H9 (cell line): ENCODE measurements around the gene SLC9B1. TPM values are rescaled to one million over a fixed set of nuclear protein-coding genes. Genes with fewer than 3 reads are reported as not detected.

ENCODE experiments used
- DNase-seq: peaks from one replicate; pipeline ENCODE4 v3.0.0-alpha.2; 2017
- H2AFZ ChIP-seq: one replicate; pipeline ENCODE4 v1.6.1; 2013; ENCODE audit warnings: mild to moderate bottlenecking, low read length, control low read depth, moderate library complexity
- H2AK5ac ChIP-seq: 2 replicates; pipeline ENCODE4 v1.6.1; 2013; ENCODE audit warnings: low read length, control low read depth, mixed read lengths; ENCODE audit not compliant: insufficient read length
- H2BK120ac ChIP-seq: one replicate; pipeline ENCODE4 v1.6.1; 2013; ENCODE audit warnings: low read depth, mild to moderate bottlenecking, low read length, control low read depth, inconsistent platforms; ENCODE audit not compliant: poor library complexity, severe bottlenecking
- H2BK12ac ChIP-seq: 2 replicates; pipeline ENCODE4 v1.6.1; 2013; ENCODE audit warnings: low read length, control low read depth, mixed read lengths, low read depth; ENCODE audit not compliant: insufficient read length
- H2BK15ac ChIP-seq: 2 replicates; pipeline ENCODE4 v1.6.1; 2013; ENCODE audit warnings: low read depth, low read length, control low read depth
- H2BK20ac ChIP-seq: one replicate; pipeline ENCODE4 v1.6.1; 2013; ENCODE audit warnings: low read depth, mild to moderate bottlenecking, low read length, control low read depth, inconsistent platforms; ENCODE audit not compliant: poor library complexity, severe bottlenecking
- H2BK5ac ChIP-seq: 2 replicates; pipeline ENCODE4 v1.6.1; 2013; ENCODE audit warnings: low read length, control low read depth, mixed read lengths; ENCODE audit not compliant: insufficient read length
- H3K14ac ChIP-seq: 2 replicates; pipeline ENCODE4 v1.6.1; 2013; ENCODE audit warnings: low read length, control low read depth; ENCODE audit not compliant: insufficient read depth
- H3K18ac ChIP-seq: 2 replicates; pipeline ENCODE4 v1.6.1; 2013; ENCODE audit warnings: low read depth, mild to moderate bottlenecking, mixed read lengths, low read length, control low read depth; ENCODE audit not compliant: insufficient read length
- H3K23ac ChIP-seq: 2 replicates; pipeline ENCODE4 v1.6.1; 2013; ENCODE audit warnings: low read length, control low read depth, mixed read lengths, low read depth; ENCODE audit not compliant: insufficient read length
- H3K23me2 ChIP-seq: 2 replicates; pipeline ENCODE4 v1.6.1; 2013; ENCODE audit warnings: low read depth, mild to moderate bottlenecking, mixed read lengths, low read length, control low read depth; ENCODE audit not compliant: insufficient read length, poor library complexity, severe bottlenecking
- H3K27ac ChIP-seq: 2 replicates; pipeline ENCODE4 v1.5.1; 2013; ENCODE audit warnings: low read length, control low read depth, mixed read lengths, low read depth; ENCODE audit not compliant: insufficient read length
- H3K27me3 ChIP-seq: 2 replicates; pipeline ENCODE4 v1.6.1; 2013; ENCODE audit warnings: low read length, control low read depth, inconsistent platforms; ENCODE audit not compliant: insufficient read depth
- H3K4ac ChIP-seq: 2 replicates; pipeline ENCODE4 v1.6.1; 2013; ENCODE audit warnings: low read depth, mild to moderate bottlenecking, control low read depth, inconsistent platforms, low read length, moderate library complexity
- H3K4me1 ChIP-seq: 2 replicates; pipeline ENCODE4 v1.6.1; 2013; ENCODE audit warnings: low read length, control low read depth, inconsistent platforms; ENCODE audit not compliant: insufficient read depth
- H3K4me2 ChIP-seq: 2 replicates; pipeline ENCODE4 v1.6.1; 2013; ENCODE audit warnings: low read length, control low read depth, mixed read lengths; ENCODE audit not compliant: insufficient read length, insufficient read depth
- H3K56ac ChIP-seq: 2 replicates; pipeline ENCODE4 v1.6.1; 2013; ENCODE audit warnings: low read depth, mild to moderate bottlenecking, mixed read lengths, low read length, control low read depth; ENCODE audit not compliant: insufficient read length
- H3K79me1 ChIP-seq: 2 replicates; pipeline ENCODE4 v1.6.1; 2013; ENCODE audit warnings: low read depth, mild to moderate bottlenecking, moderate library complexity, low read length, control low read depth, inconsistent platforms; ENCODE audit not compliant: insufficient read depth, poor library complexity, severe bottlenecking
- H3K79me2 ChIP-seq: 2 replicates; pipeline ENCODE4 v1.6.1; 2013; ENCODE audit warnings: low read length, control low read depth, inconsistent platforms; ENCODE audit not compliant: insufficient read depth
- H3K9ac ChIP-seq: 2 replicates; pipeline ENCODE4 v1.6.1; 2013; ENCODE audit warnings: low read length, control low read depth, mixed read lengths; ENCODE audit not compliant: insufficient read length; ENCODE audit errors: extremely low read depth
- H3K9me3 ChIP-seq: one replicate; pipeline ENCODE4 v1.6.1; 2013; ENCODE audit warnings: low read depth, low read length, inconsistent platforms; ENCODE audit not compliant: control insufficient read depth
- H3T11ph ChIP-seq: one replicate; pipeline ENCODE4 v1.6.1; 2013; ENCODE audit warnings: mild to moderate bottlenecking, low read length, control low read depth, inconsistent platforms
- H4K20me1 ChIP-seq: one replicate; pipeline ENCODE4 v1.6.1; 2013; ENCODE audit not compliant: control insufficient read depth, insufficient read length, insufficient read depth
- H4K5ac ChIP-seq: 2 replicates; pipeline ENCODE4 v1.6.1; 2013; ENCODE audit warnings: low read depth, mild to moderate bottlenecking, mixed read lengths, low read length, control low read depth; ENCODE audit not compliant: insufficient read length
- H4K8ac ChIP-seq: replicated peaks from 2 replicates; pipeline ENCODE4 v1.6.1; 2013; ENCODE audit warnings: low read length, control low read depth, mixed read lengths, low read depth; ENCODE audit not compliant: insufficient read length
- H4K91ac ChIP-seq: 2 replicates; pipeline ENCODE4 v1.6.1; 2013; ENCODE audit warnings: low read depth, mild to moderate bottlenecking, moderate library complexity, mixed read lengths, low read length, control low read depth; ENCODE audit not compliant: insufficient read length
- H3K27ac Mint-ChIP-seq, 3 experiments: 2 replicates in 2 of 3; 3 replicates in 1 of 3; pipeline ENCODE4 v1.8.0; 2020 to 2021; ENCODE audit warnings: mixed read lengths in 3 of 3, mild to moderate bottlenecking in 1 of 3, moderate library complexity in 1 of 3
- H3K27me3 Mint-ChIP-seq: 2 replicates; pipeline ENCODE4 v1.8.0; 2021; ENCODE audit warnings: low read depth, mild to moderate bottlenecking, moderate library complexity, mixed read lengths
- H3K36me3 Mint-ChIP-seq, 3 experiments: 2 replicates in 2 of 3; 3 replicates in 1 of 3; pipeline ENCODE4 v1.8.0; 2020 to 2021; ENCODE audit warnings: low read depth in 3 of 3, mixed read lengths in 3 of 3; ENCODE audit not compliant: insufficient read depth in 1 of 3
- H3K4me1 Mint-ChIP-seq, 2 experiments: 2 replicates each; pipeline ENCODE4 v1.8.0; 2020; ENCODE audit warnings: mixed read lengths in 2 of 2
- H3K4me3 Mint-ChIP-seq, 2 experiments: 2 replicates in 1 of 2; 3 replicates in 1 of 2; pipeline ENCODE4 v1.8.0; 2020 to 2021; ENCODE audit warnings: mild to moderate bottlenecking in 2 of 2, mixed read lengths in 2 of 2, moderate library complexity in 1 of 2
- H3K9me3 Mint-ChIP-seq, 2 experiments: 2 replicates in 1 of 2; 3 replicates in 1 of 2; pipeline ENCODE4 v1.8.0; 2020; ENCODE audit warnings: mild to moderate bottlenecking in 2 of 2, mixed read lengths in 2 of 2, moderate library complexity in 1 of 2
- CTCF ChIP-seq: fragments of 200-600 bp; sonication (generic); conservative IDR thresholded peaks from 3 replicates; pipeline ENCODE4 v1.8.0; 2021; ENCODE audit warnings: antibody characterized with exemption, mild to moderate bottlenecking
- WGBS: extraction: QIAGEN DNeasy Blood & Tissue Kit; methylation state at CpG from one replicate; pipeline ENCODE4 v1.1.7; 2013; ENCODE audit warnings: missing lambda C conversion rate, low lambda C conversion rate, mixed read lengths; ENCODE audit not compliant: insufficient read length; ENCODE audit errors: extremely low coverage; 5-methylcytosine and 5-hydroxymethylcytosine counted together
- total RNA-seq: library from RNA; stranded (reverse); gene quantifications from 2 replicates; pipeline ENCODE4 v1.2.1, GENCODE V29; 2021

The SLC9B1 gene
- total RNA-seq, 1 experiment from 2014 or later, result 0.59 TPM

- DNase-seq, result no peak
- H4K91ac ChIP-seq, result no peak overlapping the region
- no peak overlapping the region for H3T11ph ChIP-seq
- no peak overlapping the region for H3K4me3 Mint-ChIP-seq
- H3K79me2 ChIP-seq, result no peaks in the 10 kb centered on the region
- no peak for TF ChIP-seq CTCF
- H4K5ac ChIP-seq, result no peak overlapping the region
- H3K27ac Mint-ChIP-seq, result no peak overlapping the region
- H3K9ac ChIP-seq, result no peak overlapping the region
- H3K56ac ChIP-seq, result no peak overlapping the region
- H3K4me2 ChIP-seq, result no peak overlapping the region
- H3K9me3 ChIP-seq, result no peaks in the 10 kb centered on the region
- H2BK15ac ChIP-seq, result no peak overlapping the region
- no peak overlapping the region for H3K27ac ChIP-seq
- no peaks in the 10 kb centered on the region for H3K23me2 ChIP-seq
- H3K18ac ChIP-seq, result no peak overlapping the region
- no peaks in the 10 kb centered on the region for H3K9me3 Mint-ChIP-seq
- H2BK120ac ChIP-seq, result no peak overlapping the region
- no peak overlapping the region for H3K4ac ChIP-seq
- no peak overlapping the region for H2BK20ac ChIP-seq
- H2BK12ac ChIP-seq, result no peak overlapping the region
- H2AFZ ChIP-seq, result no peak overlapping the region
- peaks cover 6% of the 10 kb centered on the region for H3K27me3 Mint-ChIP-seq
- no peaks in the 10 kb centered on the region; a peak in 1 of 7 replicates for H3K36me3 Mint-ChIP-seq
- no CpG with 5 or more reads among the region's 3 CpGs for WGBS
- no peak overlapping the region for H2AK5ac ChIP-seq
- no peaks in the 10 kb centered on the region for H3K27me3 ChIP-seq
- H3K14ac ChIP-seq, result no peak overlapping the region
- H4K8ac ChIP-seq, result no peak overlapping the region
- no peak overlapping the region for H3K23ac ChIP-seq
- peaks cover under 1% of the 10 kb centered on the region in 2 experiments; a peak in 1 of 4 replicates for H3K4me1 Mint-ChIP-seq
- H3K4me1 ChIP-seq, result no peaks in the 10 kb centered on the region
- H2BK5ac ChIP-seq, result no peak overlapping the region
- no peaks in the 10 kb centered on the region for H3K79me1 ChIP-seq
- H4K20me1 ChIP-seq, result no peaks in the 10 kb centered on the region
Measured at GRCh38 chr4:103024996-103025395, 5.5 kb upstream of the SLC9B1 start.
